ENCODE measurements around the gene LYPLAL1. TPM values are rescaled to one million over a fixed set of nuclear protein-coding genes. Genes with fewer than 3 reads are reported as not detected.

The LYPLAL1 gene
- total and polyA plus RNA-seq, 2 of the 8 experiments (the other 6 are each of a cell fraction or from before 2014, with no cell fraction given) = 6.3 to 23.8 TPM

DNA sequence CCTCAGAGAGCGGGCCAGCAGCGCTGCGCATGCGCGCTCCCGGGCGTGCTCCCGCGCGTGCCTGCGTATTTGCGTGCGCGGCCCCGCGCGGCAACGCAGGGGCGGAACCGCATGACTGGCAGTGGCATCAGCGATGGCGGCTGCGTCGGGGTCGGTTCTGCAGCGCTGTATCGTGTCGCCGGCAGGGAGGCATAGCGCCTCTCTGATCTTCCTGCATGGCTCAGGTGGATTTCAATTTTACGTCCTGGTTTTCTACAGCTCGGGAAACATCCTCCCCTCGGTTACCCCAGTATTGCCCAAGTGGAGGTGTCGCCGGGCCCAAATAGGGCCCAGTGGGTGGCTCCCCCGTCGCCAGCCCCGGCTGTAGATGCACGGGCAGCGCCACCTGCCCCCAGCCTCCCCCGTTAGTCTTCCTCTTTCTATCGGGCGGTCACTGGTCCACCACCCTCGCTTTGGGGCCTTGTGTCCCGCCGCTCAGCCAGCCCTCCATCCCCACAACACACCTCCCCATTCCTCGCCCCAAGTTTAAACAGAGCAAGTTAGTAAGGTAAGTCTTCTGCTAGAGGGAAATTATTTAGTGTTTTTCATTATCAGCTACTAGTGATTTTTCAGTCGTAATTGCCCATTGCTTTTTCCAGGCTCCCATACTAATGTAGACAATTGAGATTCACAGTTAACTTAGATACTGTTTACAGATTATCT, at the start of gene LYPLAL1 (continued):
- TF ChIP-seq SUZ12 (IDR thresholded peaks at IDR 0.05; ENCODE audit: low read length) (no peak), EP300 (IDR thresholded peaks at IDR 0.05; ENCODE audit: borderline replicate concordance in 1 of 2, low read depth in 2 of 2, low read length in 2 of 2) (no peak), CBX5 (IDR thresholded peaks at IDR 0.05; ENCODE audit: low read depth, low read length) (no peak), KDM4A (IDR thresholded peaks at IDR 0.05; ENCODE audit: low read depth, low read length, severe bottlenecking) (peak; percentile 70), SIX5 (IDR thresholded peaks at IDR 0.05; ENCODE audit: low read depth, low read length) (no peak), ASH2L (IDR thresholded peaks at IDR 0.05; ENCODE audit: low read length) (peak; percentile 91), POLR2AphosphoS5 (IDR thresholded peaks at IDR 0.05; ENCODE audit: low read depth, low read length) (peak; percentile 96), FOSL1 (IDR thresholded peaks at IDR 0.05; ENCODE audit: insufficient read depth, low read depth, low read length) (no peak), EGR1 (IDR thresholded peaks at IDR 0.05; ENCODE audit: borderline replicate concordance, low read depth, low read length) (no peak), RFX5 (IDR thresholded peaks at IDR 0.05; ENCODE audit: borderline replicate concordance, low read depth, low read length) (no peak), HDAC2 (IDR thresholded peaks at IDR 0.05; ENCODE audit: borderline replicate concordance in 1 of 2, low read depth in 2 of 2, low read length in 2 of 2) (no peak), RNF2 (IDR thresholded peaks at IDR 0.05; ENCODE audit: borderline replicate concordance, low read depth, low read length, missing control alignments, poor library complexity, severe bottlenecking) (no peak), RBBP5 (IDR thresholded peaks at IDR 0.05; ENCODE audit: borderline replicate concordance, low read depth, low read length) (peak; percentile 99), CREB1 (IDR thresholded peaks at IDR 0.05) (peak; percentile 64; the same call in 1 of the 2 replicates), PHF8 (conservative IDR thresholded peaks at IDR 0.05; ENCODE audit: low read depth, low read length) (peak; percentile 91), POLR2A (IDR thresholded peaks at IDR 0.05; ENCODE audit: control extremely low read depth in 1 of 2, low read depth in 2 of 2, low read length in 2 of 2) (peak; percentile 88 to 96), CEBPB (IDR thresholded peaks at IDR 0.05; ENCODE audit: low read depth, low read length) (no peak), SIN3A (conservative IDR thresholded peaks at IDR 0.05 in 1 of 2, IDR thresholded peaks at IDR 0.05 in 1 of 2; ENCODE audit: low read depth in 1 of 2, low read length in 2 of 2) (no peak), TCF12 (IDR thresholded peaks at IDR 0.05; ENCODE audit: low read depth, low read length) (no peak), TEAD4 (IDR thresholded peaks at IDR 0.05; ENCODE audit: low read depth, low read length) (peak; percentile 88)
- TF ChIP-seq, protein P1, sequence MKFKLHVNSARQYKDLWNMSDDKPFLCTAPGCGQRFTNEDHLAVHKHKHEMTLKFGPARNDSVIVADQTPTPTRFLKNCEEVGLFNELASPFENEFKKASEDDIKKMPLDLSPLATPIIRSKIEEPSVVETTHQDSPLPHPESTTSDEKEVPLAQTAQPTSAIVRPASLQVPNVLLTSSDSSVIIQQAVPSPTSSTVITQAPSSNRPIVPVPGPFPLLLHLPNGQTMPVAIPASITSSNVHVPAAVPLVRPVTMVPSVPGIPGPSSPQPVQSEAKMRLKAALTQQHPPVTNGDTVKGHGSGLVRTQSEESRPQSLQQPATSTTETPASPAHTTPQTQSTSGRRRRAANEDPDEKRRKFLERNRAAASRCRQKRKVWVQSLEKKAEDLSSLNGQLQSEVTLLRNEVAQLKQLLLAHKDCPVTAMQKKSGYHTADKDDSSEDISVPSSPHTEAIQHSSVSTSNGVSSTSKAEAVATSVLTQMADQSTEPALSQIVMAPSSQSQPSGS (IDR thresholded peaks at IDR 0.05; ENCODE audit: low read length) = no peak
- TF ChIP-seq, protein P2, sequence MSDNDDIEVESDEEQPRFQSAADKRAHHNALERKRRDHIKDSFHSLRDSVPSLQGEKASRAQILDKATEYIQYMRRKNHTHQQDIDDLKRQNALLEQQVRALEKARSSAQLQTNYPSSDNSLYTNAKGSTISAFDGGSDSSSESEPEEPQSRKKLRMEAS (IDR thresholded peaks at IDR 0.05) = peak; percentile 88

Measured in H1 (cell line).